HepG2 (cell line): ENCODE results near the gene EYA2. TPM values are rescaled to one million over a fixed set of nuclear protein-coding genes. Genes with fewer than 3 reads are reported as not detected.

Source experiments
- ATAC-seq: fragments of 200-7000 bp; cut with Tn5 transposase; 3 replicates; pipeline ENCODE4 v1.9.1; 2020; ENCODE audit warnings: mild to moderate bottlenecking, moderate library complexity
- BruUV-seq: library from RNA; stranded (reverse); fragments of 400-500 nt; replicated peaks from 2 replicates; lab custom pipeline; 2021; lab: Mats Ljungman, UMichigan
- CTCF ChIA-PET: fragments of 300-600 bp; formaldehyde crosslinking; extraction: SDS; loops from one replicate; lab custom pipeline; 2021; ENCODE audit warnings: low total read pairs, inconsistent platforms, low intra/inter-chr PET ratio; lab: Yijun Ruan, JAX
- POLR2A ChIA-PET: fragments of 350-600 bp; sonication (Branson Sonifier 250); formaldehyde crosslinking; loops from one replicate; lab custom pipeline; 2020; ENCODE audit warnings: antibody characterized with exemption, inconsistent platforms; lab: Yijun Ruan, JAX
- DNase-seq: peaks from one replicate; pipeline ENCODE4 v3.0.0-alpha.2; 2015; ENCODE audit warnings: low spot score
- FAIRE-seq: peaks from 3 replicates; lab custom pipeline; 2011; peaks lifted over from hg19 to GRCh38; lab: Jason Lieb, UNC
- H2AFZ ChIP-seq: one replicate; pipeline ENCODE4 v1.6.1; 2011; ENCODE audit warnings: low read length, inconsistent platforms
- H3K27ac ChIP-seq: fragments of 300-600 bp; 3 replicates; pipeline ENCODE4 v1.8.0; 2011; ENCODE audit warnings: mixed run types, mild to moderate bottlenecking, mixed read lengths, low read length, inconsistent platforms; ENCODE audit not compliant: insufficient read depth; ENCODE audit errors: extremely low read length
- H3K27me3 ChIP-seq, 2 experiments: fragments of 200-600 bp in 1 of 2; 2 replicates in 1 of 2; 3 replicates in 1 of 2; pipeline versions ENCODE4 v1.6.0 to v1.8.0; 2011; ENCODE audit warnings: low read length in 2 of 2, mild to moderate bottlenecking in 2 of 2, moderate library complexity in 2 of 2, inconsistent platforms in 1 of 2; ENCODE audit not compliant: insufficient read depth in 2 of 2, control insufficient read depth in 1 of 2
- H3K36me3 ChIP-seq, 2 experiments: fragments of 200-600 bp in 1 of 2; replicated peaks in 1 of 2; 2 replicates in 1 of 2; 3 replicates in 1 of 2; pipeline versions ENCODE4 v1.5.1 to v1.8.0; 2011; ENCODE audit warnings: low read length in 2 of 2, inconsistent platforms in 1 of 2; ENCODE audit not compliant: insufficient read depth in 2 of 2, control insufficient read depth in 1 of 2
- H3K4me1 ChIP-seq: 2 replicates; pipeline ENCODE4 v1.5.1; 2012; ENCODE audit warnings: low read length, inconsistent platforms; ENCODE audit not compliant: insufficient read depth
- H3K4me2 ChIP-seq: 2 replicates; pipeline ENCODE4 v1.6.0; 2011; ENCODE audit warnings: low read depth, low read length, inconsistent platforms
- H3K4me3 ChIP-seq, 3 experiments: fragments of 200-600 bp in 1 of 3; sonication (generic), shearing (Covaris generic) in 1 of 3; replicated peaks in 1 of 3; 2 replicates each; pipeline ENCODE4 v1.5.1; 2011 to 2016; ENCODE audit warnings: low read length in 3 of 3, inconsistent platforms in 2 of 3, low read depth in 2 of 3, mild to moderate bottlenecking in 2 of 3, control low read depth in 1 of 3, mixed read lengths in 1 of 3; ENCODE audit not compliant: insufficient read depth in 1 of 3
- H3K79me2 ChIP-seq: one replicate; pipeline ENCODE4 v1.6.1; 2011; ENCODE audit warnings: low read length, inconsistent platforms; ENCODE audit not compliant: insufficient read depth
- H3K9ac ChIP-seq: 2 replicates; pipeline ENCODE4 v1.6.0; 2011; ENCODE audit warnings: mild to moderate bottlenecking, low read depth, low read length, inconsistent platforms; ENCODE audit not compliant: insufficient read depth
- H3K9me3 ChIP-seq: 2 replicates; pipeline ENCODE4 v1.5.1; 2012; ENCODE audit warnings: mild to moderate bottlenecking, low read length
- H4K20me1 ChIP-seq: 2 replicates; pipeline ENCODE4 v1.6.0; 2011; ENCODE audit warnings: inconsistent platforms, mild to moderate bottlenecking, low read length, moderate library complexity; ENCODE audit not compliant: insufficient read depth
- BORCS8-MEF2B ChIP-seq: sonication (generic); formaldehyde crosslinking; IDR thresholded peaks from 2 replicates; pipeline ENCODE4 v1.8.0; 2022; ENCODE audit warnings: mild to moderate bottlenecking, missing genetic modification reagents
- BRD4 ChIP-seq: sonication (generic); formaldehyde crosslinking; IDR thresholded peaks from 2 replicates; pipeline ENCODE4 v1.4.0; 2020; ENCODE audit warnings: missing genetic modification reagents
- DNMT3B ChIP-seq: conservative IDR thresholded peaks from 2 replicates; pipeline ENCODE4 v1.6.1; 2016; ENCODE audit warnings: missing biosample characterization, control low read depth
- FOXA3 ChIP-seq: IDR thresholded peaks from 2 replicates; pipeline ENCODE4 v1.6.1; 2016; ENCODE audit warnings: missing genetic modification reagents, missing compliant biosample characterization
- FOXJ3 ChIP-seq: sonication (generic); formaldehyde crosslinking; IDR thresholded peaks from 2 replicates; pipeline ENCODE4 v1.4.0; 2020; ENCODE audit warnings: missing genetic modification reagents, mild to moderate bottlenecking, borderline replicate concordance
- MZF1 ChIP-seq: sonication (generic); formaldehyde crosslinking; IDR thresholded peaks from 2 replicates; pipeline ENCODE4 v1.8.1; 2023; ENCODE audit warnings: mild to moderate bottlenecking, missing genetic modification reagents, borderline replicate concordance
- PCBP2 ChIP-seq: fragments of 200-400 bp; formaldehyde crosslinking; optimal IDR thresholded peaks from 2 replicates; pipeline ENCODE3; 2018; ENCODE audit warnings: low read length, low read depth; ENCODE audit not compliant: poor library complexity, severe bottlenecking
- SP5 ChIP-seq: IDR thresholded peaks from 2 replicates; pipeline ENCODE4 v1.6.1; 2016; ENCODE audit warnings: low read depth, borderline replicate concordance
- SRSF1 ChIP-seq: fragments of 200-400 bp; formaldehyde crosslinking; optimal IDR thresholded peaks from 2 replicates; pipeline ENCODE3; 2017; ENCODE audit warnings: mild to moderate bottlenecking, low read depth, low read length, moderate library complexity
- SRSF4 ChIP-seq: fragments of 200-400 bp; formaldehyde crosslinking; IDR thresholded peaks from one replicate; pipeline ENCODE4 v1.6.1; 2018; ENCODE audit warnings: mild to moderate bottlenecking, low read depth, low read length, moderate library complexity; ENCODE audit not compliant: poor library complexity, severe bottlenecking
- XRCC5 ChIP-seq: fragments of 200-400 bp; formaldehyde crosslinking; optimal IDR thresholded peaks from 2 replicates; pipeline ENCODE3; 2017; ENCODE audit warnings: mild to moderate bottlenecking, low read length
- ZBTB20 ChIP-seq: sonication (generic); formaldehyde crosslinking; IDR thresholded peaks from 2 replicates; pipeline ENCODE4 v1.8.1; 2023; ENCODE audit warnings: missing genetic modification reagents, low read depth, mild to moderate bottlenecking, borderline replicate concordance
- ZMYM2 ChIP-seq: sonication (generic); formaldehyde crosslinking; IDR thresholded peaks from 2 replicates; pipeline ENCODE4 v1.8.0; 2022; ENCODE audit warnings: mild to moderate bottlenecking, missing genetic modification reagents
- ZNF337 ChIP-seq: sonication (generic); formaldehyde crosslinking; IDR thresholded peaks from 2 replicates; pipeline ENCODE4 v1.5.1; 2020; ENCODE audit warnings: missing genetic modification reagents, low read depth, mild to moderate bottlenecking, borderline replicate concordance
- ZNF441 ChIP-seq: sonication (generic); formaldehyde crosslinking; IDR thresholded peaks from 2 replicates; pipeline ENCODE4 v1.7.0; 2021; ENCODE audit warnings: missing genetic modification reagents, borderline replicate concordance
- WGBS: methylation state at CpG from one replicate; pipeline ENCODE4 v1.1.6; 2017; ENCODE audit warnings: low lambda C conversion rate; 5-methylcytosine and 5-hydroxymethylcytosine counted together
- in situ Hi-C: cut with HindIII; loops from 2 replicates; pipeline ENCODE4 v1.10.0; 2017; ENCODE audit warnings: low pct_unique_long_range_greater_than_20kb; ENCODE audit not compliant: extremely low pct_ligation_motif_present
- intact Hi-C: fragments of 100-400 bp; cut with micrococcal nuclease; formaldehyde crosslinking; loops from one replicate; pipeline ENCODE4 v1.10.0; 2022; ENCODE audit not compliant: unreplicated experiment
- polyA plus RNA-seq, 8 experiments: library from polyadenylated mRNA; depleted of rRNA in 3 of 8; stranded (reverse) in 7 of 8; unstranded in 1 of 8; fragments of >200 nt; fragmentation: Illumina TruSeq in 4 of 8; extraction: Trizol in 4 of 8; gene quantifications; 2 replicates each; pipeline versions ENCODE4 v1.2.1 to v1.2.3, GENCODE V29; 2011 to 2016; ENCODE audit warnings: low read depth in 4 of 8, missing spikeins in 1 of 8, mixed read lengths in 1 of 8; ENCODE audit not compliant: insufficient read depth in 1 of 8
- total RNA-seq, 5 experiments: library from RNA; depleted of rRNA; stranded (reverse); fragments of >200 nt; fragmentation: Illumina TruSeq; extraction: Trizol; gene quantifications; 2 replicates each; pipeline ENCODE4 v1.2.3, GENCODE V29; 2016; ENCODE audit warnings: low read depth in 1 of 5
- TF ChIP-seq, protein P1 (sequence below): sonication (generic); formaldehyde crosslinking; IDR thresholded peaks from 2 replicates; pipeline ENCODE4 v1.4.0; 2020; ENCODE audit warnings: missing genetic modification reagents, borderline replicate concordance
- TF ChIP-seq, protein P2 (sequence below): sonication (generic); formaldehyde crosslinking; IDR thresholded peaks from 2 replicates; pipeline ENCODE4 v1.4.0; 2020; ENCODE audit warnings: missing genetic modification reagents, borderline replicate concordance
- TF ChIP-seq, protein P3 (sequence below): sonication (generic); formaldehyde crosslinking; IDR thresholded peaks from 2 replicates; pipeline ENCODE4 v1.8.0; 2022; ENCODE audit warnings: mild to moderate bottlenecking, missing genetic modification reagents, moderate library complexity

Gene EYA2
- total and polyA plus RNA-seq, 2 of the 13 experiments (the other 11 are each of a cell fraction or from before 2014, with no cell fraction given), result not detected

DNA sequence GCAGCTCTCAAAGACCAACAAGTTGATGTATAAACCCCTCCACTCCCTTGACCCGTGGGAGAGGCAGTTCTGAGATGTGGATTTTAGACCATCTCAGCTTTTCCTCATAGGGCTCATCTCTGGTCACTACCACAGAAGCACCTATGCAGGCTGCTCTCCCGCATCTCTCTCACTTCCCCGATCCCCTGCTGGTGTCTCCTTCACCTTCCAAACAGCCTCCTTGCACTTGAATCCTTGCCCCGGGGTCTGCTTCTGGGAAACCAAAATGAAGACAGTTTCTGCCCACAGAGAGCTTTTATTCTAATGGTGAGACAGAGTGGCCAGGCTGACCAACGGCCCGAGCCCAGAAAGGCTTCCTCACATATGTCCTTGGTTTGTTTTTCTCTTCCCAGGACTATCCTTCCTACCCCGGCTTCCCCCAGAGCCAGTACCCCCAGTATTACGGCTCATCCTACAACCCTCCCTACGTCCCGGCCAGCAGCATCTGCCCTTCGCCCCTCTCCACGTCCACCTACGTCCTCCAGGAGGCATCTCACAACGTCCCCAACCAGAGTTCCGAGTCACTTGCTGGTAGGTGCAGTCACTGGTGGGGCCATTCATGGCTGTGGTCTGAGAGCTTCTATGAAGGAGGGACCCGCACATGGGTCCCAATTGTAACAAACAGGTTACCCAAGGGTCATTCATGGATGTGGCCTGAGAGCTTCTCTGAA lies 179.3 kb downstream of the EYA2 start (continued):
- TF ChIP-seq, protein P1, sequence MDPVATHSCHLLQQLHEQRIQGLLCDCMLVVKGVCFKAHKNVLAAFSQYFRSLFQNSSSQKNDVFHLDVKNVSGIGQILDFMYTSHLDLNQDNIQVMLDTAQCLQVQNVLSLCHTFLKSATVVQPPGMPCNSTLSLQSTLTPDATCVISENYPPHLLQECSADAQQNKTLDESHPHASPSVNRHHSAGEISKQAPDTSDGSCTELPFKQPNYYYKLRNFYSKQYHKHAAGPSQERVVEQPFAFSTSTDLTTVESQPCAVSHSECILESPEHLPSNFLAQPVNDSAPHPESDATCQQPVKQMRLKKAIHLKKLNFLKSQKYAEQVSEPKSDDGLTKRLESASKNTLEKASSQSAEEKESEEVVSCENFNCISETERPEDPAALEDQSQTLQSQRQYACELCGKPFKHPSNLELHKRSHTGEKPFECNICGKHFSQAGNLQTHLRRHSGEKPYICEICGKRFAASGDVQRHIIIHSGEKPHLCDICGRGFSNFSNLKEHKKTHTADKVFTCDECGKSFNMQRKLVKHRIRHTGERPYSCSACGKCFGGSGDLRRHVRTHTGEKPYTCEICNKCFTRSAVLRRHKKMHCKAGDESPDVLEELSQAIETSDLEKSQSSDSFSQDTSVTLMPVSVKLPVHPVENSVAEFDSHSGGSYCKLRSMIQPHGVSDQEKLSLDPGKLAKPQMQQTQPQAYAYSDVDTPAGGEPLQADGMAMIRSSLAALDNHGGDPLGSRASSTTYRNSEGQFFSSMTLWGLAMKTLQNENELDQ, result no peak
- no peak for TF ChIP-seq SRSF1
- no peak for TF ChIP-seq ZBTB20 (CRISPR knock-in tag)
- no peak for TF ChIP-seq SRSF4
- no peak for TF ChIP-seq PCBP2

DNA sequence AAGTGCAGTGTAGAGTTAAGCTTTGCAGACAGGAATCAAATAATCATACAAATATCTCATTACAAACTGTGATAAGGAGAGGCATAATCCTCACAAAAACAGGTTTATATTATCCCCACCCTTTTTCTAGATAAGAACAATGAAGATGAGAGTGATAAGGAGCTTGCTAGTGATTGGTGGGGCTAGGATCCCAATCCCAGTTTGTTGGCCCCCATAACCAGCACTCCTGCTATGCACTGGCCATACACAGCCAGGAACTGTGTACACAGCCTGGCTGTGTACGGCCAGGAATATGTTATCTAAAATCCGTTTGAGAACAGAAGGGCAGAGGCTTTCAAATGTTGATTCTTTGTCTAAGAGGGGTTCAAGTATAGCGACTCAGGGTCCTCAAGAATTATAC lies 180.6 kb downstream of the EYA2 start:
- ChIA-PET CTCF (no interaction called here), POLR2A (no interaction called here)
- DNase-seq (no peak), FAIRE-seq (no peak), ATAC-seq (no peak)
- H4K20me1 ChIP-seq, result no peaks in the 10 kb centered on the region
- 0 out of 2 replicates have a peak, but pooled peaks cover 4% of the 10 kb centered on the region for H3K9me3 ChIP-seq
- in situ Hi-C loops (no loop called here), intact Hi-C loops (no loop called here)
- H3K36me3 ChIP-seq, result no peaks in the 10 kb centered on the region
- H3K4me2 ChIP-seq, result no peak overlapping the region
- H3K79me2 ChIP-seq, result no peaks in the 10 kb centered on the region
- no peak overlapping the region for H3K4me3 ChIP-seq
- peaks cover 0 to 22% of the 10 kb centered on the region in 2 experiments; a peak in 1 of 5 replicates for H3K27me3 ChIP-seq
- no TSS peak for BruUV-seq
- H3K27ac ChIP-seq, result no peak overlapping the region
- no peaks in the 10 kb centered on the region for H3K4me1 ChIP-seq
- no peak overlapping the region for H3K9ac ChIP-seq
- WGBS, result 2% methylated on average over 3 of the region's 3 CpGs
- TF ChIP-seq, protein P2, sequence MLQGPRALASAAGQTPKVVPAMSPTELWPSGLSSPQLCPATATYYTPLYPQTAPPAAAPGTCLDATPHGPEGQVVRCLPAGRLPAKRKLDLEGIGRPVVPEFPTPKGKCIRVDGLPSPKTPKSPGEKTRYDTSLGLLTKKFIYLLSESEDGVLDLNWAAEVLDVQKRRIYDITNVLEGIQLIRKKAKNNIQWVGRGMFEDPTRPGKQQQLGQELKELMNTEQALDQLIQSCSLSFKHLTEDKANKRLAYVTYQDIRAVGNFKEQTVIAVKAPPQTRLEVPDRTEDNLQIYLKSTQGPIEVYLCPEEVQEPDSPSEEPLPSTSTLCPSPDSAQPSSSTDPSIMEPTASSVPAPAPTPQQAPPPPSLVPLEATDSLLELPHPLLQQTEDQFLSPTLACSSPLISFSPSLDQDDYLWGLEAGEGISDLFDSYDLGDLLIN (CRISPR knock-in tag), result no peak
- TF ChIP-seq SP5 (CRISPR knock-in tag), result no peak
- TF ChIP-seq ZNF337 (CRISPR knock-in tag), result no peak
- TF ChIP-seq BRD4 (CRISPR knock-in tag), result no peak
- TF ChIP-seq FOXA3 (CRISPR knock-in tag), result no peak
- TF ChIP-seq BORCS8-MEF2B (CRISPR knock-in tag), result no peak
- no peak for TF ChIP-seq XRCC5
- TF ChIP-seq ZNF441 (CRISPR knock-in tag), result no peak
- no peak for TF ChIP-seq DNMT3B (CRISPR knock-in tag)
- TF ChIP-seq MZF1 (CRISPR knock-in tag), result no peak
- TF ChIP-seq, protein P3, sequence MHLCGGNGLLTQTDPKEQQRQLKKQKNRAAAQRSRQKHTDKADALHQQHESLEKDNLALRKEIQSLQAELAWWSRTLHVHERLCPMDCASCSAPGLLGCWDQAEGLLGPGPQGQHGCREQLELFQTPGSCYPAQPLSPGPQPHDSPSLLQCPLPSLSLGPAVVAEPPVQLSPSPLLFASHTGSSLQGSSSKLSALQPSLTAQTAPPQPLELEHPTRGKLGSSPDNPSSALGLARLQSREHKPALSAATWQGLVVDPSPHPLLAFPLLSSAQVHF (CRISPR knock-in tag), result no peak
- no peak for TF ChIP-seq ZMYM2
- TF ChIP-seq FOXJ3 (CRISPR knock-in tag), result no peak
- H2AFZ ChIP-seq, result no peak overlapping the region
